Measurements from ENCODE around the gene PUS10. TPM values are rescaled to one million over a fixed set of nuclear protein-coding genes. Genes with fewer than 3 reads are reported as not detected.
A peak's percentile ranks its signal among the peaks of the same experiment; 100 is the strongest.

The PUS10 gene
- total and polyA plus RNA-seq, 2 of the 8 experiments (the other 6 are each of a cell fraction or from before 2014, with no cell fraction given): 1.3 to 3.1 TPM

DNA sequence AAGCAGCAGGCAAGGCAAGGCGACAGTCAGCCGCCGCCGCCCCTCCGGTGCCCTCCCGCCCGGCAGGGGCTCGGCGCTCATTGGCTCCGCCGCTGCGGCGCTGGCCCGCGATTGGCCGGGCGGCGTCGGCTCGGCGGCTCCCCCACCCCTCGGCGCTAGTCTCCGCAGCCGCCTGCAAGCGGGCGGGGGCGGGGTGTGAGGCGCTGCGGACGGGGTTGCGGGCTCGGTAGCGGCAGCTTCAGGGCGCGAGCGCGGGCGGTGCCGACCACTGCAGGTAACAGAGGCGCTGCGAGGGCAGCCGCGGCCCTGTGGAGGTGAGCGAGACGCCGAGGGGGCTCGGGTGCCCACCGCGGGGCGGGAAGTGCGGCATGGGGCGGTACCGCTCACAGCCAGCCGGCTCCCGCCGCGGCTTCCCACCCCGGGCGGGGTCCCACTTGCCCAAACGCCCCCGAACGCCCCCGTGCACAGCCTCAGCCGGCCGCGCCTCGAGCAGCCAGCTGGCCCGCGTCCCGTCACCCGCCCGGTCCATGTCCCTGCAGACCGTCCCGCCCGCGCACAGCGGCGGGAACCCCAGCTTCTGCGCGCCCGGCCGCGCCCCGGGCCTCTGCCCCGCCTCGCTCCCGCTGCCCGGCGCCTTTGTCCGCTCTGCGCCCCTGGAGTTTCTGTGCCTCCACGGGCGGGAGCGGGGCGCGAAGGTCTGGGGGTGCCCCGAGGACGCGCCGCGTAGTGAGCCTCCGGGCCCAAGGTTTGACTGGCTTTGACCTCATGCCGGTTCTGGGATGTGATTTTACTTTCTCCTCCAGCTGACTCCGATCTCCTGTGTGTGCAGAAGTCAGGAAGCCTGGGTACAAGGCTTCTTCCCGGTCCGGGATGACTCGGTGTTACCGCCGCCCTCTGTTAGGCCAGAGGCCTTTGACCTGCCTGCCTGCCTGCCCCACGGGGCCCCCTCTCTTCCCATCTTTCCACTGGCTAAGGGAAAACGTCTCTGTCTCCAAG lies 48.0 kb upstream of the PUS10 start, which contains the start of gene SANBR (continued):
- TF ChIP-seq, protein P1, sequence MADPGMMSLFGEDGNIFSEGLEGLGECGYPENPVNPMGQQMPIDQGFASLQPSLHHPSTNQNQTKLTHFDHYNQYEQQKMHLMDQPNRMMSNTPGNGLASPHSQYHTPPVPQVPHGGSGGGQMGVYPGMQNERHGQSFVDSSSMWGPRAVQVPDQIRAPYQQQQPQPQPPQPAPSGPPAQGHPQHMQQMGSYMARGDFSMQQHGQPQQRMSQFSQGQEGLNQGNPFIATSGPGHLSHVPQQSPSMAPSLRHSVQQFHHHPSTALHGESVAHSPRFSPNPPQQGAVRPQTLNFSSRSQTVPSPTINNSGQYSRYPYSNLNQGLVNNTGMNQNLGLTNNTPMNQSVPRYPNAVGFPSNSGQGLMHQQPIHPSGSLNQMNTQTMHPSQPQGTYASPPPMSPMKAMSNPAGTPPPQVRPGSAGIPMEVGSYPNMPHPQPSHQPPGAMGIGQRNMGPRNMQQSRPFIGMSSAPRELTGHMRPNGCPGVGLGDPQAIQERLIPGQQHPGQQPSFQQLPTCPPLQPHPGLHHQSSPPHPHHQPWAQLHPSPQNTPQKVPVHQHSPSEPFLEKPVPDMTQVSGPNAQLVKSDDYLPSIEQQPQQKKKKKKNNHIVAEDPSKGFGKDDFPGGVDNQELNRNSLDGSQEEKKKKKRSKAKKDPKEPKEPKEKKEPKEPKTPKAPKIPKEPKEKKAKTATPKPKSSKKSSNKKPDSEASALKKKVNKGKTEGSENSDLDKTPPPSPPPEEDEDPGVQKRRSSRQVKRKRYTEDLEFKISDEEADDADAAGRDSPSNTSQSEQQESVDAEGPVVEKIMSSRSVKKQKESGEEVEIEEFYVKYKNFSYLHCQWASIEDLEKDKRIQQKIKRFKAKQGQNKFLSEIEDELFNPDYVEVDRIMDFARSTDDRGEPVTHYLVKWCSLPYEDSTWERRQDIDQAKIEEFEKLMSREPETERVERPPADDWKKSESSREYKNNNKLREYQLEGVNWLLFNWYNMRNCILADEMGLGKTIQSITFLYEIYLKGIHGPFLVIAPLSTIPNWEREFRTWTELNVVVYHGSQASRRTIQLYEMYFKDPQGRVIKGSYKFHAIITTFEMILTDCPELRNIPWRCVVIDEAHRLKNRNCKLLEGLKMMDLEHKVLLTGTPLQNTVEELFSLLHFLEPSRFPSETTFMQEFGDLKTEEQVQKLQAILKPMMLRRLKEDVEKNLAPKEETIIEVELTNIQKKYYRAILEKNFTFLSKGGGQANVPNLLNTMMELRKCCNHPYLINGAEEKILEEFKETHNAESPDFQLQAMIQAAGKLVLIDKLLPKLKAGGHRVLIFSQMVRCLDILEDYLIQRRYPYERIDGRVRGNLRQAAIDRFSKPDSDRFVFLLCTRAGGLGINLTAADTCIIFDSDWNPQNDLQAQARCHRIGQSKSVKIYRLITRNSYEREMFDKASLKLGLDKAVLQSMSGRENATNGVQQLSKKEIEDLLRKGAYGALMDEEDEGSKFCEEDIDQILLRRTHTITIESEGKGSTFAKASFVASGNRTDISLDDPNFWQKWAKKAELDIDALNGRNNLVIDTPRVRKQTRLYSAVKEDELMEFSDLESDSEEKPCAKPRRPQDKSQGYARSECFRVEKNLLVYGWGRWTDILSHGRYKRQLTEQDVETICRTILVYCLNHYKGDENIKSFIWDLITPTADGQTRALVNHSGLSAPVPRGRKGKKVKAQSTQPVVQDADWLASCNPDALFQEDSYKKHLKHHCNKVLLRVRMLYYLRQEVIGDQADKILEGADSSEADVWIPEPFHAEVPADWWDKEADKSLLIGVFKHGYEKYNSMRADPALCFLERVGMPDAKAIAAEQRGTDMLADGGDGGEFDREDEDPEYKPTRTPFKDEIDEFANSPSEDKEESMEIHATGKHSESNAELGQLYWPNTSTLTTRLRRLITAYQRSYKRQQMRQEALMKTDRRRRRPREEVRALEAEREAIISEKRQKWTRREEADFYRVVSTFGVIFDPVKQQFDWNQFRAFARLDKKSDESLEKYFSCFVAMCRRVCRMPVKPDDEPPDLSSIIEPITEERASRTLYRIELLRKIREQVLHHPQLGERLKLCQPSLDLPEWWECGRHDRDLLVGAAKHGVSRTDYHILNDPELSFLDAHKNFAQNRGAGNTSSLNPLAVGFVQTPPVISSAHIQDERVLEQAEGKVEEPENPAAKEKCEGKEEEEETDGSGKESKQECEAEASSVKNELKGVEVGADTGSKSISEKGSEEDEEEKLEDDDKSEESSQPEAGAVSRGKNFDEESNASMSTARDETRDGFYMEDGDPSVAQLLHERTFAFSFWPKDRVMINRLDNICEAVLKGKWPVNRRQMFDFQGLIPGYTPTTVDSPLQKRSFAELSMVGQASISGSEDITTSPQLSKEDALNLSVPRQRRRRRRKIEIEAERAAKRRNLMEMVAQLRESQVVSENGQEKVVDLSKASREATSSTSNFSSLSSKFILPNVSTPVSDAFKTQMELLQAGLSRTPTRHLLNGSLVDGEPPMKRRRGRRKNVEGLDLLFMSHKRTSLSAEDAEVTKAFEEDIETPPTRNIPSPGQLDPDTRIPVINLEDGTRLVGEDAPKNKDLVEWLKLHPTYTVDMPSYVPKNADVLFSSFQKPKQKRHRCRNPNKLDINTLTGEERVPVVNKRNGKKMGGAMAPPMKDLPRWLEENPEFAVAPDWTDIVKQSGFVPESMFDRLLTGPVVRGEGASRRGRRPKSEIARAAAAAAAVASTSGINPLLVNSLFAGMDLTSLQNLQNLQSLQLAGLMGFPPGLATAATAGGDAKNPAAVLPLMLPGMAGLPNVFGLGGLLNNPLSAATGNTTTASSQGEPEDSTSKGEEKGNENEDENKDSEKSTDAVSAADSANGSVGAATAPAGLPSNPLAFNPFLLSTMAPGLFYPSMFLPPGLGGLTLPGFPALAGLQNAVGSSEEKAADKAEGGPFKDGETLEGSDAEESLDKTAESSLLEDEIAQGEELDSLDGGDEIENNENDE (IDR thresholded peaks at IDR 0.05; ENCODE audit: insufficient replicate concordance, low read length): no peak
- TF ChIP-seq POLR2AphosphoS5 (IDR thresholded peaks at IDR 0.05; ENCODE audit: low read depth, low read length) (no peak), TBP (IDR thresholded peaks at IDR 0.05; ENCODE audit: low read depth, low read length) (peak; percentile 9; the same call in 1 of the 2 replicates), HDAC2 (IDR thresholded peaks at IDR 0.05; ENCODE audit: borderline replicate concordance in 1 of 2, low read depth in 2 of 2, low read length in 2 of 2) (peak in 1 of 2 experiments; percentile 59; a peak in 1 of 4 replicates), BRCA1 (IDR thresholded peaks at IDR 0.05; ENCODE audit: low read depth, low read length) (no peak), SIN3A (conservative IDR thresholded peaks at IDR 0.05 in 1 of 2, IDR thresholded peaks at IDR 0.05 in 1 of 2; ENCODE audit: low read depth in 1 of 2, low read length in 2 of 2) (peak in 1 of 2 experiments; percentile 20; a peak in 1 of 4 replicates), JUN (IDR thresholded peaks at IDR 0.05; ENCODE audit: low read depth, low read length) (no peak), PHF8 (conservative IDR thresholded peaks at IDR 0.05; ENCODE audit: low read depth, low read length) (peak; percentile 77)
